Occipital lobe (tissue), 2 donors: Measurements from ENCODE around the gene MYH3. TPM values are rescaled to one million over a fixed set of nuclear protein-coding genes. Genes with fewer than 3 reads are reported as not detected.

Experiments used
- DNase-seq: peaks from one replicate; lab custom pipeline; 2025; lab: John Stamatoyannopoulos, UW
- total RNA-seq: library from RNA; depleted of rRNA; stranded (reverse); fragments of >200 nt; gene quantifications from one replicate; pipeline ENCODE4 v1.2.3, GENCODE V29; 2014

Gene MYH3
- total RNA-seq, 1 donor from 2014 or later: 1.4 TPM

DNA sequence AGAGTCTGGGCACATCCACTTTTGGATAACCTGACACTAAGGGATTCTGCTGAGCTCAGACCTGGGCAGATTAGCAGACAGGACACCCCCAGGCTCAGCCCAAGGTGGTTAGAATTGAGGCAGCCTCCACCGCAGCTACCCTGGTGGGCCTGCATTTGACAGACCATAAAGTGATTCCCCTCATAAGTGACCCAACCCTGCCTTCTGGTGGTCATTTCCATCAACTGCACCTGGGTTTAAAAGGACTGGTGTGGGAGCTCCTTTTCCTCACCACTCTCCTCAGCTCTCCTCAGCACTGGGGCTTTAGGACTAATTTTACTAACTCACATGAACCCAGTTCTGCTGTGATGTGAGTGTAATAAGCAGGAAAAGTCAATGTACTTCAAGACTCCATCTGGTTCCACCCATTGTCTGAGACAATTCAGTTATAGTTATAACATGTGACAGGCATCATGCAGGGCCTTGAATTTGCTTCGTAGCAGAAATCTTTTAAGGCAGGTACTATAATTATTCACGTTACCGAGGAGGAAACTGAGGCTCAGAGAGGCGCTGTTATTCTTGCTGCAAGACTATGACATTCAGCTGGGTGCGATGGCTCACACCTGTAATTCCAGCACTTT is 42.5 kb downstream of the MYH3 start:
- no peak for DNase-seq

GRCh38 chr17:10613775-10614513 is 43.2 kb downstream of the MYH3 start:
- no peak for DNase-seq

DNA sequence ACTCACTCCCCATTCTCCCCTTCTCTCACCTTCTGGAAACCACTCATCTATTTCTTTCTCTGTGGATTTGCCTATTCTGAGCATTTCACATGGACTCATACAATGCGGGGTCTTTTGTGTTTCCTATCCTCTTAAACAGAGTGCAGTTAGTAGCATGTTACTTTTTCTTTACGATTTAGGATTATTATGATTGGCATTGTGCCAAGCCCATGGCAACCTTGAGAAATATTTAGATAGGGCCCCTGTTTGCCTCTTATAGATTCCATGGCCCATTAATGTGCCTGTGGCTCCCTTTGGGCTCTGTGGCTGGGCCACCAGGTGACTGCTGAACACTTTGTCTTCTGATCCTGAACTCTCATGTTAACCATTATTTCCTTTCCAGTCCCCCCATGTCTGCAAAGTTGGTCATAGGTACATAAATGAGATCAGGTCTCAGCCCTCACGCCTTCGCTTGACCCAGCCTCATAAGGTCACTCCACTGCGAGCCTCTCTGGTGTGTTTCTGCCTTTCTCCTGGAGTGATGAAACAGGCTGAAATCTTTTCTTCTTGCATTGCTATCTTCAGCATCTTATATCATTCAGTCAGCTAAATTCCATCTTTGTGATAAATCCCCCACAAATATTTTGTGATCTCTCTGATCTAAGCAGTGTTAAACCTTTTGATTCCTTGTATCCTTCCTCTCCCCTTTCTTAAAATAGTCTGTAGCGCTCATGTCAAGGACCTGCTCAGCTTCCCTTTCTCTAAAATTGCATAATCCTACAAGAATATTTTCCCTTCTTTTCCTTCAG is 44.0 kb downstream of the MYH3 start:
- DNase-seq: no peak

DNA sequence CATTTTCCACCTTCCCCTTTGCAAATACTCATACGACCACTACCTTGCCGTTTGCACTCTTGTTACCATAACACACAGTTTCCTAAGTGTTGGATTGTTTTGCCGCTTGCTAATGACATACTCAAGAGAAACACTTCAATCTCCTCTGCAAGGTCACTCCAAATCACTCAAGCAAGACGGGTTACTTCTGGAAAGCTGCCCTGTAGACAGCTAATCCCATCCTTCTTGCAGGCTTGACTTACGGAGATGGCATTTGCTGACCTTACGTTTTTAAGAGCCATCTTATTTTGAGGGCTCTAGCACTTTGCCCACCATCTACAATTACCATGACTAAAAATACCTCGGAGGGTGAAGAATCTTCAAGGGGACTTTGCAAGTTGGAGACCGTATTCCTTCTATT is 46.2 kb downstream of the MYH3 start:
- DNase-seq: no peak

DNA sequence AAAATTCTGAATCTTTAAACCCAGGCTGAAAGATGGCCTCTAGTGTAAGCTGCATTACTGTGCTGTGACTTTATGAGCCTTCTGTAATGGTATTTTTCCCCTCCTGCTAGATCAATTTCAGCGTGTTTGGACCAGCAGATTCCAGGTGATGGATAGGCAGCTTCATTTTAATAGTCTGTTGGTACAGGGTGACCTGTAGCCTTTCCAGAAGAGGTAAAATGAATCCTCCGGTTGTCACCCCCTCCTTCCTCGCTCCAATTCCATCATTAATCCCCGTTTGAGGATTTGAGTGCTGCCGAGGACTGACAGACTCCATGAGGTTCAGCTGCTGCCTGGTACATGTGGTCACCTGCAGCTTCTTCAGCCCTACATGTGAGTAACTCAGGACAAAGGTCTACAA is 48.9 kb downstream of the MYH3 start:
- DNase-seq: no peak

GRCh38 chr17:10606110-10606509 is 51.0 kb downstream of the MYH3 start:
- DNase-seq: no peak

- no peak for DNase-seq
Observed at GRCh38 chr17:10605221-10605783, 51.8 kb downstream of the MYH3 start.

DNA sequence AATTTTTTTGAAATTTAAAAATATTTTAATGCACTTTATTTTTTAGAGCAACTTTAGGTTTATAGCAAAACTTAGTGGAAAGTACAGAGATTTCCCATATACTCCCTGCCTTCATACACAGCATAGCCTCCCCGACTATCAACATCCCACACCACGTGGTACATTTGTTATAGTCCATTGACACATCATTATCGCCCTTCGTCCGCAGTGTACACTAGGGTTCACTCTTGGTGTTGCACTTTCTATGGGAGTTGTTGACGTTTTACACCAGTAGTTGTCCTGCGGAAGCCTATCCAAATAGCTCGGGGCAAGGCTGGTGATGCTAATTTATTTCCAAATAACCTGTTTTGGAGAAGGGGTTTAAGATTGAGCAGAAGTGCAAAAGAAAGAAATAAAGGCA is 52.6 kb downstream of the MYH3 start:
- DNase-seq: no peak

DNA sequence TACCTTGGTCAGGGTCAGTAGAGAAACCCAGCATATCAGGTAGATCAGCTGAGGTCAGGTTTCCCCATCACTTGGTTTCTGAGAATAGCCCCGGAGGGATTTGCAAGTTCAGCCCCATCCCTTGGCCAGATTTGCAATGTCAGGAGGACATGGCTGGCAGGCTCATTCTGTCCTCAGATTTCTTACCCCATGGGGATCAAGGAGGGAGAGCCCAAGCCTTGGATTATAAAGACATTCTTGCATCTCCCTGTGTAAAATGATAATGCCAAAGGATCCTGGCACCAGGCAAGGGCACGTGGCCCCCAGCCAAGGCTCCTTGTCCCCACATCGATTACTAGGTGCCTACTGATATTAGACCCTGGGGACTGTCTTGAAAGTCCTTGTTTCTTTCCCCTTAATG is 53.2 kb downstream of the MYH3 start:
- DNase-seq: no peak

- DNase-seq: no peak
Observed at GRCh38 chr17:10600571-10600970, 56.5 kb downstream of the MYH3 start.

DNA sequence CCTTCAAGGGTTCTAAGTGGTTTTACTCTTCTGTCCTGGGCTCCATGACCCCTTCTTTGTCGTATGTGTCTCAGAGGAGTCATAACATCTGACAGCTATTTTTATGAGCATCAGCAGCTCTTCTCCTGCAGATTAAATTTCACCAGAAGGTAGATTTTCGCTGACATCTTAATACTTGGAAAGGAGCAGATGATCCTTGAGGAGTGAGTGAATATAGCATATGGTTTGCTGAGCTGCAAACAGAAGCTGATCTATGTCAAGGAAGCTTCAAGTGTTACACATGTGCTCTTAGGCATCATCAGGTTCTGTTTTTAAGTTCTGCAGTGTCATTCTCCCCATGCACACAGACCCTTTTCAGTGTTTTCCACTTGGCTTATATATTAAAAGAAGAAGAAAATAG is 58.5 kb downstream of the MYH3 start:
- no peak for DNase-seq

DNA sequence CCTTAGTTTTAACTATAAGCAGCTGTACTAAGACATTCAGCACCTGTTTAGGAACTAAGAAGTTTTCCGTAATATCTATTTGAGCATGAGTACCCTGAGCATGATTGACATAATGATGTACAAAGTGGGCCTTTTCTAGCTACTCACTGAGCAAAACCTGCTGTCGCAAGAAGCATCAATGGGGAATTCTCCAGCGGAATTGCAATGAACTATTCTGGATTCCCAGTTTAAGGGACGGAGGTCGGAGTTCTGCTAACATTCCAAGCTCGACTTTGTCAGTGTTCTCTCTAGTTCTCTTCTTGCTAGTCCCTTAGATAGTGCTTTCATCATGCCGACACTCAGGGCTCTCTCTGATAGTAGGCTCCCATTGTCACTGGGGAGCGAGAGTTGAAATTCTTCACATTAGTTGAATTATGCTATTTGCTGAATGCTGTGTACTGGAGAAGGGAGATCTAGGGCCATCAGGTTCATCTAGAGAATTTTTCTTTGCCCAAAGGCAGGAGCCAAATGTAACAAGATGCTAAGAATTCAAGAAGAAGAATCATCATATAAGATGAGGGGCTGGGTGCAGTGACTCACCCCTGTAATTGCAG is 67.5 kb downstream of the MYH3 start:
- no peak for DNase-seq

GRCh38 chr17:10585529-10585928 is 71.6 kb downstream of the MYH3 start:
- no peak for DNase-seq

DNA sequence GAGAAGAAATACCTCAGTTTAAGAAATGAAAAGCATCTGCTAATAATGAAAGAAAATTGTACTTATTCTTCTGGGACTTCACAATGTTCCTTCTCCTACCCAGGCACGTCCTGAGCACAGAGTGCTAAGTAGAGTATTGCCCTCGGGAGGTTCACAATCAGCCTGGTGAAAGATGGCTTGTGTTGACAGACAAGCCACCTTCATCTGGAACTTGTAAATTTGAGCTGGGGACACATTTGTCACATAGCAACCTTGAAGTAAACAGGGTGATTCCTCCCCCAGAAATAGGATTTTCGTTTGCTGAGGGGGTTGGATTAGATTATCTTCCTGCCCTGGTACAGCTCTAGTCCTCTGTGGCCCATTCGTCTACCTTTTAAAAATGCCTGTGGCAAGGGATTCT is 73.3 kb downstream of the MYH3 start:
- DNase-seq: no peak

DNA sequence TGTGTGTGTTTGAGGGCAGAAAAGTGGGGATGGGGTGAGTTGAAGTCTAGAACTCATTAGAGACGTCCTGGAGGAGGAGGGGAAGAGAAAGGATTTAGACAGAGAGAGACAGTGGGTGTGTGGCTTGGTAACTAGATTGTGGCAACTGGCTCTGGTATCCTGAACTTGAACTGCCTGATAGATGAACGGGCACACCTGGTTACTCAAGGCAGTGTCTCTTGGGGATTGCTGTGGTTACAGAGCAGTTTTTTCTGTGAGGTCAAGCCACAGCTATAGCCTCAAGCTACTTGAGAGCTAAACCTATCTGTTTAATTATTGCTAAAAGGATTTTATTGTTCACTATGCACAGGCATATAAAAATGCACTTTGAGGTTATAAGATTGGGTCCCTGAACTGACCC is 77.8 kb downstream of the MYH3 start:
- DNase-seq: no peak

Other genes with a start within 250 kb of the MYH3 start
- gene MYH8, start 235.4 kb downstream of the MYH3 start, total RNA-seq: 2.0 TPM
- gene MYH4, start 187.8 kb downstream of the MYH3 start, total RNA-seq: not detected
- gene MYH1, start 138.8 kb downstream of the MYH3 start, total RNA-seq: not detected
- 0.62 TPM for gene MYH2, start 107.7 kb downstream of the MYH3 start, total RNA-seq
- 8.4 TPM for gene SCO1, start 40.2 kb upstream of the MYH3 start, total RNA-seq
- 19.8 TPM for gene ADPRM, start 40.3 kb upstream of the MYH3 start, total RNA-seq
- gene TMEM220, start 72.7 kb upstream of the MYH3 start, total RNA-seq: 2.3 TPM
- not detected for gene TMEM238L, start 146.8 kb upstream of the MYH3 start, total RNA-seq
- 0.94 TPM for gene PIRT, start 180.8 kb upstream of the MYH3 start, total RNA-seq